IMR-90 (cell line): Measurements from ENCODE around the gene PXK. TPM values are rescaled to one million over a fixed set of nuclear protein-coding genes. Genes with fewer than 3 reads are reported as not detected.

Experiments
- ATAC-seq: fragments of 200-7000 bp; cut with Tn5 transposase; 2 replicates; pipeline ENCODE4 v1.9.1; 2020; ENCODE audit warnings: low read depth, mild to moderate bottlenecking, moderate library complexity
- BruUV-seq: library from RNA; stranded (reverse); fragments of 400-500 nt; replicated peaks from 2 replicates; lab custom pipeline; 2021; lab: Mats Ljungman, UMichigan
- CTCF ChIA-PET: fragments of 300-600 bp; formaldehyde crosslinking; extraction: SDS; loops from one replicate; lab custom pipeline; 2021; ENCODE audit warnings: antibody characterized with exemption; lab: Yijun Ruan, JAX
- POLR2A ChIA-PET: fragments of 300-600 bp; sonication (Branson Sonifier 250); formaldehyde crosslinking; loops from one replicate; lab custom pipeline; 2022; ENCODE audit warnings: antibody characterized with exemption; ENCODE audit not compliant: unreplicated experiment; lab: Charles Lee
- DNase-seq: peaks from one replicate; pipeline ENCODE4 v3.0.0; 2013
- H2AFZ ChIP-seq: replicated peaks from 2 replicates; pipeline ENCODE3; 2013; ENCODE audit warnings: low read length, mild to moderate bottlenecking; ENCODE audit not compliant: poor library complexity
- H2AK5ac ChIP-seq: 2 replicates; pipeline ENCODE4 v1.6.1; 2013; ENCODE audit warnings: low read depth, low read length, inconsistent platforms
- H2AK9ac ChIP-seq: replicated peaks from 2 replicates; pipeline ENCODE3; 2013; ENCODE audit warnings: mild to moderate bottlenecking, low read depth, low read length, moderate library complexity; ENCODE audit not compliant: poor library complexity
- H2BK120ac ChIP-seq: 2 replicates; pipeline ENCODE4 v1.6.1; 2013; ENCODE audit warnings: low read depth, low read length, inconsistent platforms
- H2BK15ac ChIP-seq: 3 replicates; pipeline ENCODE4 v1.6.1; 2013; ENCODE audit warnings: low read depth, low read length, inconsistent platforms
- H2BK20ac ChIP-seq: 2 replicates; pipeline ENCODE4 v1.6.1; 2013; ENCODE audit warnings: low read depth, mild to moderate bottlenecking, inconsistent platforms, low read length, moderate library complexity
- H2BK5ac ChIP-seq: 2 replicates; pipeline ENCODE4 v1.6.1; 2013; ENCODE audit warnings: mild to moderate bottlenecking, low read depth, low read length, inconsistent platforms; ENCODE audit not compliant: poor library complexity, severe bottlenecking
- H3K14ac ChIP-seq: replicated peaks from 2 replicates; pipeline ENCODE4 v1.6.1; 2013; ENCODE audit warnings: low read depth, low read length, inconsistent platforms
- H3K18ac ChIP-seq: 2 replicates; pipeline ENCODE4 v1.6.1; 2013; ENCODE audit warnings: low read depth, low read length, control low read depth
- H3K23ac ChIP-seq: 2 replicates; pipeline ENCODE4 v1.6.1; 2013; ENCODE audit warnings: low read depth, low read length, inconsistent platforms
- H3K27ac ChIP-seq: 2 replicates; pipeline ENCODE4 v1.5.1; 2013; ENCODE audit warnings: mild to moderate bottlenecking, control low read depth, low read length; ENCODE audit not compliant: insufficient read depth
- H3K27me3 ChIP-seq: 2 replicates; pipeline ENCODE4 v1.6.1; 2013; ENCODE audit warnings: low read length; ENCODE audit not compliant: control insufficient read depth, insufficient read depth
- H3K36me3 ChIP-seq: 2 replicates; pipeline ENCODE4 v1.6.1; 2013; ENCODE audit warnings: low read length, mixed read lengths; ENCODE audit not compliant: control insufficient read depth, insufficient read depth
- H3K4ac ChIP-seq: 2 replicates; pipeline ENCODE4 v1.6.1; 2013; ENCODE audit warnings: low read depth, low read length, inconsistent platforms
- H3K4me1 ChIP-seq: 2 replicates; pipeline ENCODE4 v1.6.1; 2013; ENCODE audit warnings: low read length, mixed read lengths; ENCODE audit not compliant: control insufficient read depth, insufficient read depth
- H3K4me2 ChIP-seq: 2 replicates; pipeline ENCODE4 v1.6.1; 2013; ENCODE audit warnings: low read depth, mild to moderate bottlenecking, control low read depth, low read length, moderate library complexity
- H3K4me3 ChIP-seq: 2 replicates; pipeline ENCODE4 v1.5.1; 2013; ENCODE audit warnings: low read depth, mild to moderate bottlenecking, control low read depth, low read length, moderate library complexity; ENCODE audit not compliant: insufficient read depth
- H3K56ac ChIP-seq: 2 replicates; pipeline ENCODE4 v1.6.1; 2013; ENCODE audit warnings: low read length, inconsistent platforms; ENCODE audit not compliant: insufficient read depth; ENCODE audit errors: extremely low read depth
- H3K79me1 ChIP-seq, 2 experiments: 2 replicates each; pipeline ENCODE4 v1.6.1; 2013; ENCODE audit warnings: low read length in 2 of 2, inconsistent platforms in 1 of 2, low read depth in 1 of 2
- H3K9ac ChIP-seq: 2 replicates; pipeline ENCODE4 v1.6.1; 2013; ENCODE audit warnings: low read depth, low read length, control low read depth
- H3K9me1 ChIP-seq: 2 replicates; pipeline ENCODE4 v1.6.1; 2013; ENCODE audit warnings: low read length, inconsistent platforms; ENCODE audit not compliant: insufficient read depth
- H3K9me3 ChIP-seq: 2 replicates; pipeline ENCODE4 v1.6.1; 2013; ENCODE audit warnings: low read length; ENCODE audit not compliant: control insufficient read depth, insufficient read depth
- H4K20me1 ChIP-seq: 2 replicates; pipeline ENCODE4 v1.6.1; 2013; ENCODE audit warnings: low read length, inconsistent platforms; ENCODE audit not compliant: insufficient read depth
- H4K5ac ChIP-seq: 2 replicates; pipeline ENCODE4 v1.6.1; 2013; ENCODE audit warnings: mild to moderate bottlenecking, low read depth, low read length, control low read depth
- H4K8ac ChIP-seq, 2 experiments: 2 replicates each; pipeline ENCODE4 v1.6.1; 2013; ENCODE audit warnings: low read depth in 2 of 2, low read length in 2 of 2, control low read depth in 1 of 2, inconsistent platforms in 1 of 2
- H4K91ac ChIP-seq: 2 replicates; pipeline ENCODE4 v1.6.1; 2013; ENCODE audit warnings: low read depth, low read length, inconsistent platforms; ENCODE audit not compliant: insufficient read depth
- BHLHE40 ChIP-seq: fragments of 150-350 bp; IDR thresholded peaks from 2 replicates; pipeline ENCODE4 v1.6.1; 2016; ENCODE audit warnings: mild to moderate bottlenecking, low read depth, low read length
- CEBPB ChIP-seq: IDR thresholded peaks from 2 replicates; pipeline ENCODE4 v1.6.1; 2012; ENCODE audit warnings: low read depth, low read length, improper control_type of control experiment
- CTCF ChIP-seq: conservative IDR thresholded peaks from 2 replicates; pipeline ENCODE4 v1.5.1; 2012; ENCODE audit warnings: mild to moderate bottlenecking, low read depth, low read length, improper control_type of control experiment
- ELK1 ChIP-seq: fragments of 150-350 bp; IDR thresholded peaks from 2 replicates; pipeline ENCODE4 v1.6.1; 2016; ENCODE audit warnings: low read depth, mild to moderate bottlenecking, low read length, moderate library complexity, borderline replicate concordance
- FOS ChIP-seq: fragments of 150-350 bp; IDR thresholded peaks from 2 replicates; pipeline ENCODE4 v1.6.1; 2016; ENCODE audit warnings: low read depth, low read length
- MAZ ChIP-seq: IDR thresholded peaks from 2 replicates; pipeline ENCODE4 v1.6.1; 2012; ENCODE audit warnings: low read depth, mild to moderate bottlenecking, low read length, improper control_type of control experiment, moderate library complexity, borderline replicate concordance
- MXI1 ChIP-seq: IDR thresholded peaks from 2 replicates; pipeline ENCODE4 v1.6.1; 2012; ENCODE audit warnings: low read depth, mild to moderate bottlenecking, low read length, moderate library complexity, borderline replicate concordance
- POLR2A ChIP-seq: IDR thresholded peaks from 2 replicates; pipeline ENCODE4 v1.6.1; 2012; ENCODE audit warnings: mild to moderate bottlenecking, low read depth, low read length
- RAD21 ChIP-seq: IDR thresholded peaks from 2 replicates; pipeline ENCODE4 v1.6.1; 2012; ENCODE audit warnings: low read length, improper control_type of control experiment
- RFX5 ChIP-seq: IDR thresholded peaks from 2 replicates; pipeline ENCODE4 v1.8.0; 2012; ENCODE audit warnings: low read depth, mild to moderate bottlenecking, low read length, moderate library complexity
- SMC3 ChIP-seq: fragments of 150-350 bp; IDR thresholded peaks from 2 replicates; pipeline ENCODE4 v1.6.1; 2016; ENCODE audit warnings: low read depth, mild to moderate bottlenecking, antibody characterized with exemption, low read length, moderate library complexity
- WGBS, 2 experiments: methylation state at CpG; one replicate each; pipeline versions ENCODE4 v1.1.5 to v1.1.7; 2013; ENCODE audit warnings: missing lambda C conversion rate in 2 of 2; ENCODE audit not compliant: insufficient read length in 1 of 2; ENCODE audit errors: extremely low coverage in 2 of 2; 5-methylcytosine and 5-hydroxymethylcytosine counted together
- dilution Hi-C: fragments of 300-500 bp; cut with HindIII; formaldehyde crosslinking; loops from one replicate; pipeline ENCODE4 v1.14.3; 2018; ENCODE audit warnings: low sequenced_read_pairs; ENCODE audit not compliant: unreplicated experiment
- in situ Hi-C: fragments of 300-500 bp; cut with MboI; formaldehyde crosslinking; loops from 3 replicates; pipeline ENCODE4 v1.14.3; 2019; ENCODE audit warnings: low sequenced_read_pairs, inconsistent platforms, mixed read lengths
- intact Hi-C: fragments of 100-400 bp; cut with micrococcal nuclease; formaldehyde crosslinking; loops from 2 replicates; pipeline ENCODE4 v1.10.0; 2022
- polyA plus RNA-seq, 3 experiments: library from polyadenylated mRNA; depleted of rRNA; stranded (reverse); fragments of >200 nt; gene quantifications; 2 replicates each; pipeline ENCODE4 v1.2.3, GENCODE V29; 2012; ENCODE audit warnings: low replicate concordance in 1 of 3
- total RNA-seq: library from RNA; depleted of rRNA; stranded (reverse); fragments of >200 nt; gene quantifications from 2 replicates; pipeline ENCODE4 v1.2.3, GENCODE V29; 2012
- TF ChIP-seq, protein P1 (sequence below): fragments of 150-350 bp; IDR thresholded peaks from 2 replicates; pipeline ENCODE4 v1.6.1; 2017; ENCODE audit warnings: mild to moderate bottlenecking, antibody characterized with exemption, low read length, low read depth

PXK gene
- total and polyA plus RNA-seq, 2 of the 4 experiments (the other 2 are of a cell fraction), result 14.3 to 17.7 TPM

DNA sequence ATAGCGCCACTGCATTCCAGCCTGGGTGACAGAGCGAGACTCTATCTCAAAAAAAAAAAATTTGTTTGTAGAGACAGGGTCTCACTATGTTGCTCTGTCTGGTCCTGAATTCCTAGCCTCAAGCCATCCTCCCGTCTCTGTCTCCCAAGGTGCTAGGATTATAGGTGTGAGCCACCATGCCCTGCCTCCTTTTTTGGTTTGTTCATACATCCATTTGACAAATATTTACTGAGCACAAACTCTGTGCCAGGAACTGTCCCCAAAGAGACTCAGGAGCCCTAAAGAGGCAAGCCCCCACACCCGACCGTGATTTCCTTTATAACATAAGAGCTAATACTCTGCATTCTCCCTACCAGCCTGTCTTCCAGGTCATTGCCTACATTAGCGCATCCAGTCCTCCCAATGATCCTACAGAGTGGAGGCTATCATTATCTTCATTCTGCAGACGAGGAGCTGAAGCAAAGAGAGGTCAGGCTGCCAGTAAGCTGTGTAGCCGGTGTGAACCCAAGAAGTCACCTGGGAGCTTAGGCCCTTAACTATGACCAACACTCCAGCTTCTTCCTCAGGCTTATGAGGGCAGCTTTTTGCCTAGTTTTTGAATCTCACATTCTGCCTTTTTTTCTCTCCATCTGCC, 6.3 kb upstream of the PXK start (continued):
- no peak for TF ChIP-seq MAZ
- no peak for TF ChIP-seq BHLHE40
- no peak for TF ChIP-seq CEBPB

GRCh38 chr3:58329150-58329921, 3.4 kb upstream of the PXK start:
- no peak overlapping the region for H2BK5ac ChIP-seq
- no CpG with 5 or more reads among the region's 8 CpGs for WGBS, 2 experiments
- H3K9me3 ChIP-seq, result no peaks in the 10 kb centered on the region
- H3K27me3 ChIP-seq, result no peaks in the 10 kb centered on the region
- ATAC-seq (no peak), DNase-seq (no peak)
- H4K20me1 ChIP-seq, result no peaks in the 10 kb centered on the region
- BruUV-seq, result no TSS peak
- H4K91ac ChIP-seq, result no peak overlapping the region
- no peak overlapping the region for H3K23ac ChIP-seq
- no peak overlapping the region for H2BK15ac ChIP-seq
- H3K27ac ChIP-seq, result no peak overlapping the region
- ChIA-PET CTCF (no interaction called here), POLR2A (no interaction called here)
- intact Hi-C loops, result no loop called here
- H4K5ac ChIP-seq, result no peak overlapping the region
- no peaks in the 10 kb centered on the region for H3K36me3 ChIP-seq
- dilution Hi-C loops, result no loop called here
- H3K4me1 ChIP-seq, result peaks cover 20% of the 10 kb centered on the region
- no peak overlapping the region for H3K4ac ChIP-seq
- no peak overlapping the region for H3K18ac ChIP-seq
- no peak overlapping the region for H3K9ac ChIP-seq
- H3K56ac ChIP-seq, result no peak overlapping the region
- H2BK20ac ChIP-seq, result no peak overlapping the region
- H3K9me1 ChIP-seq, result peaks cover 9% of the 10 kb centered on the region
- H2BK120ac ChIP-seq, result no peak overlapping the region
- H3K14ac ChIP-seq, result no peak overlapping the region
- in situ Hi-C loops, result loop anchor here (5.0 to 10.0 kb wide), 3 partner anchors 165 to 295 kb away; partner anchors contain the start of gene KCTD6
- H3K4me3 ChIP-seq, result no peak overlapping the region
- H2AK9ac ChIP-seq, result no peak overlapping the region
- no peak overlapping the region for H3K4me2 ChIP-seq
- peaks cover 5 to 21% of the 10 kb centered on the region in 2 experiments; a peak in 3 of 4 replicates for H3K79me1 ChIP-seq
- no peak overlapping the region for H2AFZ ChIP-seq
- H4K8ac ChIP-seq, result no peak overlapping the region
- H2AK5ac ChIP-seq, result no peak overlapping the region
- TF ChIP-seq FOS (no peak), SMC3 (no peak), CTCF (no peak), MXI1 (no peak), RAD21 (no peak), RFX5 (no peak), POLR2A (no peak), ELK1 (no peak)
- TF ChIP-seq, protein P1, sequence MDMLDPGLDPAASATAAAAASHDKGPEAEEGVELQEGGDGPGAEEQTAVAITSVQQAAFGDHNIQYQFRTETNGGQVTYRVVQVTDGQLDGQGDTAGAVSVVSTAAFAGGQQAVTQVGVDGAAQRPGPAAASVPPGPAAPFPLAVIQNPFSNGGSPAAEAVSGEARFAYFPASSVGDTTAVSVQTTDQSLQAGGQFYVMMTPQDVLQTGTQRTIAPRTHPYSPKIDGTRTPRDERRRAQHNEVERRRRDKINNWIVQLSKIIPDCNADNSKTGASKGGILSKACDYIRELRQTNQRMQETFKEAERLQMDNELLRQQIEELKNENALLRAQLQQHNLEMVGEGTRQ, result no peak
